Stimulated activated naive CD4-positive, alpha-beta T cell (primary cell): ENCODE measurements around the gene DYNLT4.

Source experiments
- DNase-seq, 6 experiments: peaks; one replicate each; lab custom pipeline; 2025; lab: John Stamatoyannopoulos, UW

Gene DYNLT4

DNA sequence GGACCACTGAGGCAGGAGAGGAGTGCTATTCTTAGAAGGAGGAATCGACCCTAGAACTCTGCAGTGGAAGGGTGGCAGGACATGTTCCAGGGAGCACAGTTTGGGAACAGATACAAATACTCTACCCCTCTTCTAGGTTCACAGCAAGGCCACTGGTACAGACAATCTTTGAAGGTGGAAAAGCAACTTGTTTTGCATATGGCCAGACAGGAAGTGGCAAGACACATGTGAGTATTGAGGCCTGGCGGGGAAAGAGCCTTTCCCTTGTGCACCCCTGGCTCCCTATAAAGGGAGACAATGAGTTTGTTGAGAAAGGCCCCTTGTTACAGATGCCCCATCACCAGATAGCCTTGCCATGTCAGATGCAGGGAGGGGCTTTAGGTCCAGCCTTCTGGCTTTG, 49.7 kb downstream of the DYNLT4 start:
- no peak for DNase-seq
